Neuronal stem cell (in vitro differentiated cells): ENCODE data around the gene PDE10A.
A peak's percentile ranks its signal among the peaks of the same experiment; 100 is the strongest.

Experiments used
- DNase-seq: peaks from one replicate; pipeline ENCODE4 v3.0.0-alpha.2; 2013; ENCODE audit warnings: low spot score
- H2AFZ ChIP-seq: one replicate; pipeline ENCODE4 v1.6.1; 2013; ENCODE audit warnings: mild to moderate bottlenecking, low read length, inconsistent platforms
- H2AK5ac ChIP-seq: 2 replicates; pipeline ENCODE4 v1.6.1; 2013; ENCODE audit warnings: low read depth, mild to moderate bottlenecking, inconsistent platforms, low read length, moderate library complexity, mixed read lengths
- H2BK120ac ChIP-seq: 2 replicates; pipeline ENCODE4 v1.6.1; 2013; ENCODE audit warnings: low read depth, mild to moderate bottlenecking, inconsistent platforms, low read length, moderate library complexity, mixed read lengths
- H2BK12ac ChIP-seq: one replicate; pipeline ENCODE4 v1.6.1; 2013; ENCODE audit warnings: low read length, inconsistent platforms
- H2BK15ac ChIP-seq: 2 replicates; pipeline ENCODE4 v1.6.1; 2013; ENCODE audit warnings: mild to moderate bottlenecking, low read length, inconsistent platforms, mixed read lengths
- H2BK5ac ChIP-seq: one replicate; pipeline ENCODE4 v1.6.1; 2013; ENCODE audit warnings: inconsistent platforms, mild to moderate bottlenecking, low read length, moderate library complexity
- H3K14ac ChIP-seq: one replicate; pipeline ENCODE4 v1.6.1; 2013; ENCODE audit warnings: low read length, inconsistent platforms
- H3K18ac ChIP-seq: 2 replicates; pipeline ENCODE4 v1.6.1; 2013; ENCODE audit warnings: low read length, inconsistent platforms
- H3K23ac ChIP-seq: 2 replicates; pipeline ENCODE4 v1.6.1; 2013; ENCODE audit warnings: low read depth, mild to moderate bottlenecking, mixed read lengths, low read length, inconsistent platforms; ENCODE audit not compliant: poor library complexity
- H3K27ac ChIP-seq: replicated peaks from 3 replicates; pipeline ENCODE4 v1.5.1; 2013; ENCODE audit warnings: low read length, inconsistent platforms
- H3K27me3 ChIP-seq, 3 experiments: 2 replicates each; pipeline ENCODE4 v1.6.1; 2013; ENCODE audit warnings: low read length in 3 of 3, mild to moderate bottlenecking in 2 of 3, inconsistent platforms in 1 of 3, low read depth in 1 of 3, mixed read lengths in 1 of 3, moderate library complexity in 1 of 3; ENCODE audit not compliant: control insufficient read depth in 3 of 3, insufficient read depth in 3 of 3
- H3K36me3 ChIP-seq, 2 donors: replicated peaks in 1 of 2; 2 replicates each; pipeline ENCODE4 v1.6.1; 2013; ENCODE audit warnings: low read length in 2 of 2; ENCODE audit not compliant: control insufficient read depth in 2 of 2, insufficient read depth in 2 of 2
- H3K4ac ChIP-seq: 2 replicates; pipeline ENCODE4 v1.6.1; 2013; ENCODE audit warnings: inconsistent platforms, mild to moderate bottlenecking, low read length, moderate library complexity
- H3K4me1 ChIP-seq, 2 donors: 1 replicate in 1 of 2; 2 replicates in 1 of 2; pipeline ENCODE4 v1.6.1; 2013; ENCODE audit warnings: low read length in 2 of 2, low read depth in 1 of 2; ENCODE audit not compliant: control insufficient read depth in 2 of 2, insufficient read depth in 1 of 2
- H3K4me2 ChIP-seq: one replicate; pipeline ENCODE4 v1.6.1; 2013; ENCODE audit warnings: mild to moderate bottlenecking, low read length, inconsistent platforms; ENCODE audit not compliant: insufficient read depth, poor library complexity, severe bottlenecking
- H3K4me3 ChIP-seq, 2 donors: 2 replicates each; pipeline ENCODE4 v1.5.1; 2013; ENCODE audit warnings: low read length in 2 of 2, mild to moderate bottlenecking in 2 of 2, inconsistent platforms in 1 of 2, moderate library complexity in 1 of 2
- H3K79me1 ChIP-seq: one replicate; pipeline ENCODE4 v1.6.1; 2013; ENCODE audit warnings: low read depth, mild to moderate bottlenecking, inconsistent platforms, low read length, moderate library complexity
- H3K9ac ChIP-seq: one replicate; pipeline ENCODE4 v1.6.1; 2013; ENCODE audit warnings: mild to moderate bottlenecking, low read depth, low read length, inconsistent platforms; ENCODE audit not compliant: poor library complexity
- H3K9me3 ChIP-seq, 2 donors: replicated peaks in 1 of 2; 2 replicates each; pipeline versions ENCODE3 to v1.6.1; 2013; ENCODE audit warnings: low read length in 2 of 2, mild to moderate bottlenecking in 2 of 2, inconsistent platforms in 1 of 2, low read depth in 1 of 2, mixed read lengths in 1 of 2, moderate library complexity in 1 of 2; ENCODE audit not compliant: control insufficient read depth in 2 of 2, insufficient read depth in 1 of 2
- H4K8ac ChIP-seq: one replicate; pipeline ENCODE4 v1.6.1; 2013; ENCODE audit warnings: low read depth, mild to moderate bottlenecking, inconsistent platforms, low read length, moderate library complexity
- H4K91ac ChIP-seq: one replicate; pipeline ENCODE4 v1.6.1; 2013; ENCODE audit warnings: low read length, low read depth, mild to moderate bottlenecking, inconsistent platforms; ENCODE audit not compliant: poor library complexity
- WGBS, 2 donors: extraction: QIAGEN DNeasy Blood & Tissue Kit; methylation state at CpG; one replicate each; pipeline ENCODE4 v1.1.7; 2013; ENCODE audit warnings: missing lambda C conversion rate in 2 of 2, mixed read lengths in 1 of 2; ENCODE audit not compliant: insufficient read length in 2 of 2, insufficient replicate concordance in 1 of 2; ENCODE audit errors: extremely low coverage in 2 of 2; 5-methylcytosine and 5-hydroxymethylcytosine counted together

PDE10A gene

DNA sequence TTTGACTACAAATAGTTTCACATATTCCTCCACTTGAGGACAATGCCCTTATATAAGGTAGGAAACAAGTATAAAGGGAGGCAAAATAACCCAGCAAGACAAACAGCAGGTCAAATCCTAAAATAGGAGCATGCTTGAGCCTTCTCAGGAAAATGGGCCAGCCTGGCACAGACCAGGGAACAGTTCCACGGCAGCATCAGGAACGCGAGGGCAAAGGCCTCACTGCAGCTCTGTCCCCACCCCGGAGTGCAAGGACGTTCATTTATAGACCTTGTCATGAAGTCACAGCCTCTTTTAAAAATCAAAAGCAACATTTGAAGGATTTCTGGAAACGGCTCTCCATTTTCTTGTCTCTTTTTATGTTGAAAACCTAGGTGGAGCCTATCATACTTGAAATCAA, 17.1 kb downstream of the PDE10A start:
- peaks cover under 1 to 19% of the 10 kb centered on the region in 2 donors for H3K36me3 ChIP-seq
- H3K4me3 ChIP-seq: no peak overlapping the region
- no peak overlapping the region for H3K23ac ChIP-seq
- H3K4me1 ChIP-seq: peaks cover 0 to 1% of the 10 kb centered on the region in 2 donors
- no peak overlapping the region for H2AFZ ChIP-seq
- no peak overlapping the region for H3K4me2 ChIP-seq
- no peak overlapping the region for H4K91ac ChIP-seq
- no peak overlapping the region for H2BK5ac ChIP-seq
- no peak overlapping the region for H3K9ac ChIP-seq
- H2BK12ac ChIP-seq: no peak overlapping the region
- H3K79me1 ChIP-seq: peaks cover 3% of the 10 kb centered on the region
- H2BK15ac ChIP-seq: no peak overlapping the region
- no peak for DNase-seq
- no peaks in the 10 kb centered on the region for H3K9me3 ChIP-seq
- no peak overlapping the region for H3K14ac ChIP-seq
- H2AK5ac ChIP-seq: no peak overlapping the region
- H4K8ac ChIP-seq: no peak overlapping the region
- H3K4ac ChIP-seq: no peak overlapping the region
- no peak overlapping the region for H2BK120ac ChIP-seq
- H3K27ac ChIP-seq: no peak overlapping the region
- H3K27me3 ChIP-seq: no peaks in the 10 kb centered on the region
- no CpG with 5 or more reads among the region's 6 CpGs for WGBS, 2 donors
- no peak overlapping the region for H3K18ac ChIP-seq

DNA sequence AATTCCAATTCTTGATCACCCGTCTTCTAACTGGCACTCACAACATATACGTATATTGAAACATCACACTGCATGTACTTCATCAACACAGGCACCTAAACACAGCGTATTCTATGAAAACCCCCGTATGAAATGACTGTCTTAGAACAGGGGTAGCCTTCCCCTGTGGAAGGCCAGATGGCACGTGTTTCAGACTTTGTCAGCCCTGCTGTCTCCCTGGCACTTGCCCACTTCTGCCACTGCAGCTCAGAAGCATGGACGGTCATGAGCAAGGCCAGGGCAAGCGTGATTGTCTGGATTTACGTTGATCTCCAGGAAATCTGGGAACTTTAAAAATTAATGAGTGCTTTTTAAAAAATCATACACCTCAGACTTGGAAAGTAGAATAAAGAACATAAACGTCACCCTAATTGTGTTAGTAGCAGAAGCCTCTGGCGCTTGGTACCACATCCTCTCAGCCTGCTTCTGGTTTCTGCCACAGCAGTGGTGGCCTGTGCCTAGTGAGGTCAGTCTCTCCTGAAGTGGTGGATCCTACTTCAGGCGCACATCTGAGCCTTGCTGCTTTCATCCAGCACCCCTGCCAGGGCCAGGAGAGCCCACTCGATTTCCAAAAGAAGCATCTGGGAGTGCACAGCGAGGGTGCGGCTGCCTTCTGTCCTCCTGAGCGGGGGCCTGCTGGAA, 18.3 kb downstream of the PDE10A start:
- Histone ChIP-seq H2BK15ac (no peak overlapping the region), H2AFZ (no peak overlapping the region), H3K18ac (peak overlapping the region; percentile 40), H2BK12ac (no peak overlapping the region), H3K9me3 (no peaks in the 10 kb centered on the region), H3K9ac (no peak overlapping the region), H3K27ac (no peak overlapping the region), H4K91ac (no peak overlapping the region), H2BK120ac (no peak overlapping the region), H2AK5ac (no peak overlapping the region), H3K4me3 (no peak overlapping the region), H3K4me2 (no peak overlapping the region), H3K14ac (no peak overlapping the region), H3K27me3 (no peaks in the 10 kb centered on the region), H3K4ac (no peak overlapping the region), H3K4me1 (peaks cover 0 to 1% of the 10 kb centered on the region in 2 donors), H3K36me3 (peaks cover 0 to 19% of the 10 kb centered on the region in 2 donors), H3K23ac (no peak overlapping the region), H3K79me1 (peaks cover 2% of the 10 kb centered on the region), H2BK5ac (no peak overlapping the region), H4K8ac (no peak overlapping the region)
- no peak for DNase-seq
- WGBS, 2 donors: no CpG with 5 or more reads among the region's 15 CpGs

DNA sequence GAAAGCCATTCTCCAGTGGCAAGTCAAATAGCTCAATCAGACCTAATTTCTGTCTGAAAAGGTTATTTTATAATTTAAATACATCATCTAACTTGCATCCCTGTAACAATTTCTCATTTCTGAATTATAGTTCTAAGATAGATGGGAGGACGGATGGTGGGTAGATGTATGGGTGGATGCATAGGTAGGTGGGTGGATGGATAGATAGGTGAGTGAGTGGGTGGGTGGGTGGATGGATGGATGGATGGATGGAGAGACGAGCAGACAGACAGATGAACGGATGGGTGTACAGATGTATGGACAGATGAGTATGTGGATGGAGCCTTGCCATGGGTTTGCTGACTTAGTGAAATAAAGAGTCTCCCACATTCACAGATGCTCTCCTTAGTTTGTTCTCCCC, 20.0 kb downstream of the PDE10A start:
- WGBS, 2 donors: no CpG with 5 or more reads among the region's 3 CpGs
- H2BK15ac ChIP-seq: no peak overlapping the region
- no peaks in the 10 kb centered on the region for H3K79me1 ChIP-seq
- no peak overlapping the region for H2BK120ac ChIP-seq
- no peak overlapping the region for H4K91ac ChIP-seq
- H3K4me1 ChIP-seq: peaks cover 1 to 4% of the 10 kb centered on the region in 2 donors
- no peak overlapping the region for H3K4me2 ChIP-seq
- no peaks in the 10 kb centered on the region for H3K9me3 ChIP-seq
- H2BK12ac ChIP-seq: no peak overlapping the region
- H2AK5ac ChIP-seq: no peak overlapping the region
- no peak overlapping the region for H3K9ac ChIP-seq
- H3K27ac ChIP-seq: no peak overlapping the region
- peaks cover 0 to 16% of the 10 kb centered on the region in 2 donors for H3K36me3 ChIP-seq
- H3K14ac ChIP-seq: no peak overlapping the region
- DNase-seq: no peak
- H3K27me3 ChIP-seq: no peaks in the 10 kb centered on the region
- no peak overlapping the region for H2AFZ ChIP-seq
- no peak overlapping the region for H2BK5ac ChIP-seq
- H3K4me3 ChIP-seq: no peak overlapping the region
- no peak overlapping the region for H3K18ac ChIP-seq
- H4K8ac ChIP-seq: no peak overlapping the region
- H3K4ac ChIP-seq: no peak overlapping the region
- no peak overlapping the region for H3K23ac ChIP-seq

DNA sequence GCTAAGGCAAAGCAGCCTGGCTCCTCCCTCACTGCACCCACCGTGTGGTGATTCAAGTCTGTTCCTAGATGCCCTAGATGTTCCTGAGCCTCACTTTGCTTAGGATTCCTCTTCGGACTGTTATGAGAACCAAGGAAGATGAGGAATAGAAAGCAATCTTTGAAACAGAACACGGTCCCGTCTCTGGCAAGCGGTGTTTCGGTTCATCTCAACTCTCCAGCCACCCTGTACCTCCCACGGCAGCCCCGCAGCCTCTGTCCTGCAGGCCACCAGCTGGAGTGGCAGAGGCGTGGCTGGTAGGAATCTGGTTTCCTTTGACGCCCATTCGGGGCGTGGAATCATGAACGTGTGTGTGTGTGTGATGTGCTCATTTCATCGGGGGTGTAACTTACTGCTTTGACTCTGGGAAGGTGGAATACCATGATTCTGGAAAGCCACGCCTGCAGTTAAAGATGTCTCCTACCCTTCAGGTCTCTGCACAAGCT, 21.3 kb downstream of the PDE10A start:
- no peak overlapping the region for H2BK12ac ChIP-seq
- no peak overlapping the region for H2AFZ ChIP-seq
- no peak overlapping the region for H4K8ac ChIP-seq
- DNase-seq: no peak
- no peaks in the 10 kb centered on the region for H3K9me3 ChIP-seq
- peaks cover 10 to 17% of the 10 kb centered on the region in 2 donors for H3K4me1 ChIP-seq
- no peak overlapping the region for H3K4me2 ChIP-seq
- H3K23ac ChIP-seq: no peak overlapping the region
- no peak overlapping the region for H2AK5ac ChIP-seq
- no peak overlapping the region for H2BK15ac ChIP-seq
- no peak overlapping the region for H4K91ac ChIP-seq
- no peak overlapping the region for H3K14ac ChIP-seq
- WGBS, 2 donors: no CpG with 5 or more reads among the region's 15 CpGs
- no peak overlapping the region for H3K4ac ChIP-seq
- no peak overlapping the region for H3K9ac ChIP-seq
- no peak overlapping the region for H3K18ac ChIP-seq
- H3K79me1 ChIP-seq: no peaks in the 10 kb centered on the region
- no peak overlapping the region for H3K27ac ChIP-seq
- peaks cover 0 to 16% of the 10 kb centered on the region in 2 donors for H3K36me3 ChIP-seq
- no peaks in the 10 kb centered on the region for H3K27me3 ChIP-seq
- no peak overlapping the region for H3K4me3 ChIP-seq
- H2BK120ac ChIP-seq: no peak overlapping the region
- no peak overlapping the region for H2BK5ac ChIP-seq
